Astrocyte (in vitro differentiated cells and primary cell): Measurements from ENCODE around the gene CUL7. TPM values are rescaled to one million over a fixed set of nuclear protein-coding genes. Genes with fewer than 3 reads are reported as not detected.
A peak's percentile ranks its signal among the peaks of the same experiment; 100 is the strongest.

Experiments
- DNase-seq: peaks from one replicate; pipeline ENCODE4 v3.0.0-alpha.2; 2010; ENCODE audit warnings: low read depth
- FAIRE-seq: peaks from 2 replicates; lab custom pipeline; 2011; peaks lifted over from hg19 to GRCh38; lab: Jason Lieb, UNC
- H2AFZ ChIP-seq: 2 replicates; pipeline ENCODE4 v1.6.0; 2012; ENCODE audit warnings: low read depth, low read length, inconsistent platforms
- H3K27ac ChIP-seq: 2 replicates; pipeline ENCODE4 v1.5.1; 2011; ENCODE audit warnings: low read depth, low read length, inconsistent platforms
- H3K27me3 ChIP-seq: 2 replicates; pipeline ENCODE4 v1.6.0; 2011; ENCODE audit warnings: low read length, inconsistent platforms; ENCODE audit not compliant: insufficient read depth
- H3K36me3 ChIP-seq: 2 replicates; pipeline ENCODE4 v1.5.1; 2011; ENCODE audit warnings: low read length, inconsistent platforms; ENCODE audit not compliant: insufficient read depth
- H3K4me1 ChIP-seq: 2 replicates; pipeline ENCODE4 v1.5.1; 2011; ENCODE audit warnings: low read length, inconsistent platforms; ENCODE audit not compliant: insufficient read depth
- H3K4me2 ChIP-seq: 2 replicates; pipeline ENCODE4 v1.6.0; 2012; ENCODE audit warnings: low read length, inconsistent platforms
- H3K4me3 ChIP-seq: 2 replicates; pipeline ENCODE4 v1.5.1; 2011; ENCODE audit warnings: low read depth, mild to moderate bottlenecking, low read length, inconsistent platforms; ENCODE audit not compliant: insufficient read depth
- H3K79me2 ChIP-seq: 2 replicates; pipeline ENCODE4 v1.6.0; 2012; ENCODE audit warnings: mild to moderate bottlenecking, low read length, inconsistent platforms; ENCODE audit not compliant: insufficient read depth
- H3K9ac ChIP-seq: 2 replicates; pipeline ENCODE4 v1.6.0; 2012; ENCODE audit warnings: mild to moderate bottlenecking, low read length, inconsistent platforms
- H3K9me3 ChIP-seq: 2 replicates; pipeline ENCODE4 v1.5.1; 2012; ENCODE audit warnings: low read depth, mild to moderate bottlenecking, low read length, inconsistent platforms; ENCODE audit not compliant: insufficient read depth
- H4K20me1 ChIP-seq: 2 replicates; pipeline ENCODE4 v1.6.0; 2012; ENCODE audit warnings: low read length, inconsistent platforms; ENCODE audit not compliant: insufficient read depth
- H3K27ac Mint-ChIP-seq: one replicate; pipeline ENCODE4 v1.8.0; 2021; ENCODE audit warnings: mild to moderate bottlenecking, mixed read lengths; ENCODE audit not compliant: unreplicated experiment
- H3K27me3 Mint-ChIP-seq: one replicate; pipeline ENCODE4 v1.8.0; 2021; ENCODE audit warnings: low read depth, mixed read lengths; ENCODE audit not compliant: unreplicated experiment
- H3K36me3 Mint-ChIP-seq: one replicate; pipeline ENCODE4 v1.8.0; 2021; ENCODE audit warnings: low read depth, mixed read lengths; ENCODE audit not compliant: unreplicated experiment
- H3K4me1 Mint-ChIP-seq: one replicate; pipeline ENCODE4 v1.8.0; 2021; ENCODE audit warnings: low read depth, mixed read lengths; ENCODE audit not compliant: unreplicated experiment
- H3K4me3 Mint-ChIP-seq: one replicate; pipeline ENCODE4 v1.8.0; 2021; ENCODE audit warnings: mild to moderate bottlenecking, moderate library complexity, mixed read lengths; ENCODE audit not compliant: unreplicated experiment
- H3K9me3 Mint-ChIP-seq: one replicate; pipeline ENCODE4 v1.8.0; 2021; ENCODE audit warnings: mild to moderate bottlenecking, mixed read lengths; ENCODE audit not compliant: unreplicated experiment
- EZH2 ChIP-seq: IDR thresholded peaks from 2 replicates; pipeline ENCODE4 v1.6.1; 2012; ENCODE audit warnings: mild to moderate bottlenecking, low read length, inconsistent platforms; ENCODE audit not compliant: insufficient read depth
- total RNA-seq: library from RNA; stranded (reverse); gene quantifications from 2 replicates; pipeline ENCODE4 v1.2.1, GENCODE V29; 2021
- TF ChIP-seq, protein P1 (sequence below): IDR thresholded peaks from 2 replicates; pipeline ENCODE4 v1.5.1; 2011; ENCODE audit warnings: low read depth, mild to moderate bottlenecking, inconsistent platforms, low read length, moderate library complexity; ENCODE audit not compliant: insufficient read depth

CUL7 gene
- total RNA-seq, 1 donor from 2014 or later: 21.2 TPM

DNA sequence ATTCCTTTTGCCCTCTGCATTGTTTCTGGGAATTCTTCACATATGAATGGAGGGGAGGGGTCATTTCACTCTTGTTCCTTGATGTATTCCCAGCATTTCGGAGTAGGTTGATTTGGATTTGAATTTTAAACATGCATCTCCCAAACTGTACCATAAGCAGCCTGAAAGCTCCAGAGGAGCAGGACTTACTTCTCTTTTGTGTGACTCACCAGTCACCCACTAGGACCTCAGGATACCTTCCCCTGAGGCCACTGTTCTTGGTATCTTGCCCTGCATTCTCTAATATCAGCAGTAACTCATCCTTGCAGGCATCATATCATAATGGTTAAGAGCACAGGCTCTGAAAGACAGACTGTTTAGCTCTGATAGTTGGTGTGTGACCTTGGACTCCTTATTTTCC is 4.9 kb upstream of the CUL7 start:
- H3K27me3 ChIP-seq: no peaks in the 10 kb centered on the region
- DNase-seq (no peak), FAIRE-seq (no peak)
- peak overlapping the region; percentile 96 for H3K4me3 Mint-ChIP-seq
- no peak overlapping the region for H2AFZ ChIP-seq
- peaks cover 17% of the 10 kb centered on the region for H3K4me1 Mint-ChIP-seq
- peak overlapping the region; percentile 76 for H3K27ac ChIP-seq
- peaks cover 3% of the 10 kb centered on the region for H3K36me3 Mint-ChIP-seq
- H3K4me3 ChIP-seq: peak overlapping the region; percentile 97
- peaks cover 8% of the 10 kb centered on the region for H3K36me3 ChIP-seq
- no peaks in the 10 kb centered on the region for H4K20me1 ChIP-seq
- H3K27me3 Mint-ChIP-seq: no peaks in the 10 kb centered on the region
- no peaks in the 10 kb centered on the region for H3K9me3 Mint-ChIP-seq
- TF ChIP-seq, protein P1, sequence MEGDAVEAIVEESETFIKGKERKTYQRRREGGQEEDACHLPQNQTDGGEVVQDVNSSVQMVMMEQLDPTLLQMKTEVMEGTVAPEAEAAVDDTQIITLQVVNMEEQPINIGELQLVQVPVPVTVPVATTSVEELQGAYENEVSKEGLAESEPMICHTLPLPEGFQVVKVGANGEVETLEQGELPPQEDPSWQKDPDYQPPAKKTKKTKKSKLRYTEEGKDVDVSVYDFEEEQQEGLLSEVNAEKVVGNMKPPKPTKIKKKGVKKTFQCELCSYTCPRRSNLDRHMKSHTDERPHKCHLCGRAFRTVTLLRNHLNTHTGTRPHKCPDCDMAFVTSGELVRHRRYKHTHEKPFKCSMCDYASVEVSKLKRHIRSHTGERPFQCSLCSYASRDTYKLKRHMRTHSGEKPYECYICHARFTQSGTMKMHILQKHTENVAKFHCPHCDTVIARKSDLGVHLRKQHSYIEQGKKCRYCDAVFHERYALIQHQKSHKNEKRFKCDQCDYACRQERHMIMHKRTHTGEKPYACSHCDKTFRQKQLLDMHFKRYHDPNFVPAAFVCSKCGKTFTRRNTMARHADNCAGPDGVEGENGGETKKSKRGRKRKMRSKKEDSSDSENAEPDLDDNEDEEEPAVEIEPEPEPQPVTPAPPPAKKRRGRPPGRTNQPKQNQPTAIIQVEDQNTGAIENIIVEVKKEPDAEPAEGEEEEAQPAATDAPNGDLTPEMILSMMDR: no peak
- no peak for TF ChIP-seq EZH2
- no peaks in the 10 kb centered on the region for H3K9me3 ChIP-seq
- peaks cover 30% of the 10 kb centered on the region for H3K79me2 ChIP-seq
- H3K4me1 ChIP-seq: peaks cover 37% of the 10 kb centered on the region
- H3K9ac ChIP-seq: peak overlapping the region; percentile 98
- H3K27ac Mint-ChIP-seq: peak overlapping the region; percentile 100
- H3K4me2 ChIP-seq: peak overlapping the region; percentile 95

DNA sequence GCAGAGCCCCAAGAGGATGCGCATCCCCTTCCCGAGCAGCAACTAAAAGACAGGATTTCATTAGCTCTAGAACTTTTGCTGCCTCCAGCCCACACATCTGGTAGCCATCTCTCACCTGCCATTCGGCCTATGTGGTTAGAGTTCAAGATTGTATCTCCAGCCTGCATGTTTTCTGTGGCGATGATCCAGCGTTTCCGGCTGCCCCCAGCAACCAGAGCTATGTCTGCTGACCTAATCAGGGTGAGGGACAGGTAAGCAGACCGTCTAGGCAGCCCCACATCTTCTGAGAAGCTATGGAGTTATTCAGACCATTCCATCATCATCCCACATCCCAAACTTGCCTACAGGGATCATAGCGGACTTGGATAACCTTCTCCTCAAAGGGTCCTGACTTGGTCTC is 2.3 kb upstream of the CUL7 start:
- Histone ChIP-seq H2AFZ (no peak overlapping the region), H3K9me3 (no peaks in the 10 kb centered on the region), H3K4me2 (no peak overlapping the region), H3K4me3 (no peak overlapping the region), H4K20me1 (no peaks in the 10 kb centered on the region), H3K27ac (no peak overlapping the region), H3K9ac (no peak overlapping the region), H3K79me2 (peaks cover 53% of the 10 kb centered on the region), H3K36me3 (peaks cover 5% of the 10 kb centered on the region), H3K27me3 (no peaks in the 10 kb centered on the region), H3K4me1 (peaks cover 41% of the 10 kb centered on the region)
- H3K9me3 Mint-ChIP-seq: peaks cover 3% of the 10 kb centered on the region
- no peak for DNase-seq
- H3K4me1 Mint-ChIP-seq: peaks cover 24% of the 10 kb centered on the region
- peaks cover 12% of the 10 kb centered on the region for H3K36me3 Mint-ChIP-seq
- no peaks in the 10 kb centered on the region for H3K27me3 Mint-ChIP-seq
- peak overlapping the region; percentile 30 for H3K27ac Mint-ChIP-seq
- H3K4me3 Mint-ChIP-seq: peak overlapping the region; percentile 15
- no peak for FAIRE-seq
- TF ChIP-seq, protein P1: no peak
- no peak for TF ChIP-seq EZH2

DNA sequence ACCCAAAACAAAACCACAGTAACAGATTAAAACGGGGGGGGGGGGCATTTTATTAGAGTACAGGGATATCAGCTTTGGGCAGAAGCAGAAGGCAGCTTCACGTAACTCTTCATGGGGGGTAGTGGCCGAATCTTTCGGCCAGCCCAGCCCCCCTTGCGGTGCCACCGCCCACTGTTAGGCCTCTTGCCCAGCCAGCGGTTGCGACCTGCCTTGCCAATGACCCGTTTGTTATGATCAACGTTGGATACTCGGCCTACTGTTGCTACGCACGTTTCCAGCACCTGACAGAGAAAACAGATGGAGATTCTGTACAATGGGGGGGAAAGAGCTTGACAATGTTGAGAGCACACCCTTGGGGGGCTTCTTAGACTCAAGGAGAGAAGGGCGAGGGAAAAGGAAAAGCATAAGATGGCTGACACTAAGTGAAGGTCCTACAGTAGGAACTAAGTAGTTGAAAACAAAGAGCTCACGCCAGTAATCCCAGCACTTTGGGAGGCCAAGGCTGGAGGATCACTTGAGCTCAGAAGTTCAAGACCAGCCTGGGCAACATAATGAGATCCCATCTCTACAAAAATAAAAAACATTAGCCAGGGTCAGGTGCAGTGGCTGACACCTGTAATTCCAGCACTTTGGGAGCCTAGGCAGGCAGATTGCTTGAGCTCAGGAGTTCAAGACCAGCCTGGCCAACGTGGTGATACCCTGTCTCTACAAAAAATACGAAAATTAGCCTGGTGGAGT is 724 bp upstream of the CUL7 start:
- FAIRE-seq: no peak
- Histone ChIP-seq H3K27me3 (no peaks in the 10 kb centered on the region), H2AFZ (peak overlapping the region; percentile 38), H3K79me2 (peaks cover 54% of the 10 kb centered on the region), H3K4me3 (peak overlapping the region; percentile 29), H3K4me1 (peaks cover 34% of the 10 kb centered on the region), H3K9ac (peak overlapping the region; percentile 93), H3K36me3 (peaks cover 11% of the 10 kb centered on the region), H3K9me3 (no peaks in the 10 kb centered on the region), H3K27ac (peak overlapping the region; percentile 90), H3K4me2 (peak overlapping the region; percentile 91), H4K20me1 (no peaks in the 10 kb centered on the region)
- peaks cover 3% of the 10 kb centered on the region for H3K9me3 Mint-ChIP-seq
- peak overlapping the region; percentile 96 for H3K27ac Mint-ChIP-seq
- no peaks in the 10 kb centered on the region for H3K27me3 Mint-ChIP-seq
- no peak for DNase-seq
- TF ChIP-seq EZH2: no peak
- TF ChIP-seq, protein P1: no peak
- peaks cover 17% of the 10 kb centered on the region for H3K36me3 Mint-ChIP-seq
- peaks cover 25% of the 10 kb centered on the region for H3K4me1 Mint-ChIP-seq
- H3K4me3 Mint-ChIP-seq: peak overlapping the region; percentile 93
